KMS-11 (cell line): ENCODE data around the gene ZNHIT2.

Source experiments
- H2AFZ ChIP-seq: fragments of 200-600 bp; sonication (generic); 2 replicates; pipeline ENCODE4 v1.6.1; 2016; ENCODE audit warnings: antibody characterized with exemption, mixed run types, low read depth
- H3K27ac ChIP-seq: fragments of 200-600 bp; sonication (generic); 2 replicates; pipeline ENCODE4 v1.6.1; 2016; ENCODE audit warnings: mild to moderate bottlenecking, mixed run types
- H3K27me3 ChIP-seq: fragments of 200-600 bp; sonication (generic); 2 replicates; pipeline ENCODE4 v1.6.1; 2017; ENCODE audit warnings: mild to moderate bottlenecking, low read depth, mixed run types, moderate library complexity; ENCODE audit not compliant: insufficient read depth
- H3K36me3 ChIP-seq: fragments of 200-600 bp; sonication (generic); 2 replicates; pipeline ENCODE4 v1.6.1; 2017; ENCODE audit warnings: mild to moderate bottlenecking, mixed run types; ENCODE audit not compliant: insufficient read depth
- H3K4me1 ChIP-seq: fragments of 200-600 bp; sonication (generic); 2 replicates; pipeline ENCODE4 v1.6.1; 2016; ENCODE audit warnings: mild to moderate bottlenecking, low read depth, mixed run types; ENCODE audit not compliant: poor library complexity, severe bottlenecking
- H3K4me2 ChIP-seq: fragments of 200-600 bp; sonication (generic); 2 replicates; pipeline ENCODE4 v1.7.0; 2016; ENCODE audit warnings: mild to moderate bottlenecking, mixed run types
- H3K4me3 ChIP-seq: fragments of 200-600 bp; sonication (generic); IDR thresholded peaks from 2 replicates; pipeline ENCODE4 v1.6.1; 2017; ENCODE audit warnings: low read depth, low read length, mixed read lengths; ENCODE audit not compliant: insufficient read depth
- H3K79me2 ChIP-seq: fragments of 200-600 bp; sonication (generic); 2 replicates; pipeline ENCODE4 v1.6.1; 2016; ENCODE audit warnings: low read depth, mixed run types; ENCODE audit not compliant: insufficient read depth
- H3K9ac ChIP-seq: fragments of 200-600 bp; sonication (generic); 2 replicates; pipeline ENCODE4 v1.6.1; 2016; ENCODE audit warnings: mild to moderate bottlenecking, mixed run types
- H4K20me1 ChIP-seq: fragments of 200-600 bp; sonication (generic); 2 replicates; pipeline ENCODE4 v1.6.1; 2016; ENCODE audit warnings: mild to moderate bottlenecking, mixed run types; ENCODE audit not compliant: insufficient read depth
- CTCF ChIP-seq: fragments of 200-600 bp; sonication (generic); conservative IDR thresholded peaks from 2 replicates; pipeline ENCODE4 v1.6.1; 2017; ENCODE audit warnings: low read depth, mild to moderate bottlenecking, antibody characterized with exemption, low read length, moderate library complexity, mixed read lengths

The ZNHIT2 gene

DNA sequence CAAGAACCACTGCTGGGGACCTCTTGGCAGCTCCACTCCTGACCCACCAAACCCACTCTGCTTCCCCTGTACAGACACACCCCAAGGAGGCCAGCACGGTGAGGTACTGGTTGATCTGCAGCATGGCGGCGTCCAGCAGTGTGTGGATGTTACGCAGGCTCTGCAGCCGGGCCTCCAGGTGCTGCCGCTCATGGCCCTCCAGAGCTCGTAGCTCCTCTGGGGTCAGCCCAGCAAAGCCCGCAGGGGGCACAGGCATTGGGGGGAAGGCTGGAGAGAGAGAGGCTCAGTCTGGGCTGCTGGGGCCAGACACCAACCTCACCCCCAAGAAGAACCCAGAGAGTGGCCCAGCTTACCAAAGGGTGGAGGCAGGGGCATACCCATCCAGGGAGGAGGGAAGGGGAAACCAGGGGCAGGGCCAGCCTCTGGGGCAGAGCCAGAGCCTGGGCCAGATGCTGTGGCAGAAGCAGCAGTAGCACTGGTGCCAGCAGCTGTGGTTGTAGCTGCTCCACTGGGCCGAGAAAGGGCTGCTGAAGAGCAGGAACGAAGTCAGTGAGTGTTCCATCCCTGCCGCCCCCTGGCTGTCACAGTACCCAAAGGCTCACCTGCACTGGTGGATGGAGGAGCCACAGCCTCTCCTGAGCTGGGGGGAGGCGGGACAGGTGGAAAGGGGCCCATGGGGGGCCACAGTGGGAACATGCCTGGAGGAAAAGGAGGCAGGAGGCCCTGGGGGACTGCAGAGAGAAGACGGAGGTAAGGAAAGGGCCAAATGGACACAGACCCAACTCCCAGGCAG, 12.3 kb upstream of the ZNHIT2 start:
- Histone ChIP-seq H3K36me3 (no peaks in the 10 kb centered on the region; the same call in 1 of the 2 replicates), H3K9ac (no peak overlapping the region), H2AFZ (no peak overlapping the region), H3K27me3 (no peaks in the 10 kb centered on the region), H3K79me2 (peaks cover 14% of the 10 kb centered on the region), H3K4me3 (no peak overlapping the region), H3K4me2 (no peak overlapping the region), H3K27ac (no peak overlapping the region), H4K20me1 (no peaks in the 10 kb centered on the region), H3K4me1 (peaks cover 14% of the 10 kb centered on the region)
- no peak for TF ChIP-seq CTCF

GRCh38 chr11:65128182-65129145, 11.0 kb upstream of the ZNHIT2 start:
- no peak overlapping the region for H3K27ac ChIP-seq
- H3K4me3 ChIP-seq, result no peak overlapping the region
- H4K20me1 ChIP-seq, result no peaks in the 10 kb centered on the region
- no peak overlapping the region for H2AFZ ChIP-seq
- H3K27me3 ChIP-seq, result no peaks in the 10 kb centered on the region
- TF ChIP-seq CTCF, result no peak
- H3K79me2 ChIP-seq, result peaks cover 19% of the 10 kb centered on the region
- no peak overlapping the region for H3K4me2 ChIP-seq
- peaks cover 20% of the 10 kb centered on the region for H3K4me1 ChIP-seq
- no peaks in the 10 kb centered on the region; the same call in 1 of the 2 replicates for H3K36me3 ChIP-seq
- no peak overlapping the region for H3K9ac ChIP-seq

DNA sequence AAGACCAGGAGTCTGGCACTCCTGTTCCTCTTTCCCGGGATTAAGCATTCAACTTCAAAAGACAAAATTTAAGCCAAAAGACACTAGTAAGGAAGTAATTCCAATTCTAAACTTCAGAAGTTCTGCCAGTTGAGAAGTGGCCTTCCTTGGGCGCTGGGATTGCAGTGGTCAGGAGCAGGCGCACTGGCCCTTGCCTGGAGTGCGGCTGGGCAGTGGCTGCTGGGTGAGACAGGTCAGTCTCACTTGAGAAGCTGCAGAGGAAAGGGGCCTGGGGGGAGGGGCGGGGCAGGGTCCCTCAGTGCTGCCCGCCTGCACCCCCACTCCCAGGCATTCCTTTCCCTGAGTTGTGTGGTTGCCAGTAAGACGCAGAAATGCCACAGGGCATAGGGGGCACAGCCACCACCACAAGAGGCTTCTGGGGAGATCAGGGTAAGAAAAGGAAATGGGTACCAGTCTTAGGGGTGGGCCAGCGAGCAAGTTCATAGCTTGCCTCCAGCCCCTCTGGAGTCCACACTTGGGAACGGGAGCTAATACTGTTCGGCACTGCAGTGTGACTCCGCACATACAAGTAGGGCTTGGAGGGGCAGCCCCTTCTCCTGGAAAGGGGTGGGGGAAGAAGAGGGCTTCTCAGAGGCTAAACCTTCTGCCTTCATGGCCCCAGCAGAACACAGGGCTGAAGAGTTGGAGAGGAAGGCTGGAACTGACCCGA, 10.1 kb upstream of the ZNHIT2 start:
- no peak for TF ChIP-seq CTCF
- peaks cover 20% of the 10 kb centered on the region for H3K4me1 ChIP-seq
- H3K4me2 ChIP-seq, result no peak overlapping the region
- H4K20me1 ChIP-seq, result no peaks in the 10 kb centered on the region
- no peaks in the 10 kb centered on the region for H3K27me3 ChIP-seq
- no peaks in the 10 kb centered on the region; the same call in 1 of the 2 replicates for H3K36me3 ChIP-seq
- H3K9ac ChIP-seq, result no peak overlapping the region
- H2AFZ ChIP-seq, result no peak overlapping the region
- peaks cover 19% of the 10 kb centered on the region for H3K79me2 ChIP-seq
- no peak overlapping the region for H3K27ac ChIP-seq
- H3K4me3 ChIP-seq, result no peak overlapping the region

- Histone ChIP-seq H3K79me2 (peaks cover 21% of the 10 kb centered on the region), H2AFZ (no peak overlapping the region), H3K4me2 (no peak overlapping the region), H3K4me1 (peaks cover 13% of the 10 kb centered on the region), H3K9ac (no peak overlapping the region), H3K27me3 (no peaks in the 10 kb centered on the region), H3K27ac (no peak overlapping the region), H3K4me3 (no peak overlapping the region), H3K36me3 (no peaks in the 10 kb centered on the region; the same call in 1 of the 2 replicates), H4K20me1 (no peaks in the 10 kb centered on the region)
- TF ChIP-seq CTCF, result no peak
These were observed 9.2 kb upstream of the ZNHIT2 start for GRCh38 chr11:65126624-65127274.
